Osteoblast (primary cell): ENCODE results near the gene GNL1. TPM values are rescaled to one million over a fixed set of nuclear protein-coding genes. Genes with fewer than 3 reads are reported as not detected.
"Not testable (repeated sequence)": the region's sequence is repeated elsewhere in the genome, so short reads cannot be mapped to it uniquely, and the experiment has no call there.

Source experiments
- DNase-seq: peaks from one replicate; pipeline ENCODE4 v3.0.0; 2011; ENCODE audit warnings: low spot score, mixed read lengths; ENCODE audit not compliant: insufficient read length; ENCODE audit errors: missing footprints
- H2AFZ ChIP-seq: 2 replicates; pipeline ENCODE4 v1.6.0; 2011; ENCODE audit warnings: mild to moderate bottlenecking, low read length
- H3K27ac ChIP-seq: 2 replicates; pipeline ENCODE4 v1.5.1; 2011; ENCODE audit warnings: mild to moderate bottlenecking, low read depth, low read length, moderate library complexity
- H3K27me3 ChIP-seq: 2 replicates; pipeline ENCODE4 v1.6.0; 2012; ENCODE audit warnings: mild to moderate bottlenecking, control low read depth, inconsistent platforms, low read length, moderate library complexity; ENCODE audit not compliant: insufficient read depth
- H3K36me3 ChIP-seq: 2 replicates; pipeline ENCODE4 v1.5.1; 2011; ENCODE audit warnings: mild to moderate bottlenecking, low read length, control low read depth, moderate library complexity; ENCODE audit not compliant: insufficient read depth
- H3K4me1 ChIP-seq: 2 replicates; pipeline ENCODE4 v1.5.1; 2011; ENCODE audit warnings: mild to moderate bottlenecking, low read length, control low read depth, moderate library complexity; ENCODE audit not compliant: insufficient read depth
- H3K4me2 ChIP-seq: 2 replicates; pipeline ENCODE4 v1.6.0; 2011; ENCODE audit warnings: mild to moderate bottlenecking, low read length; ENCODE audit not compliant: insufficient read depth
- H3K4me3 ChIP-seq: fragments of 200-600 bp; sonication (generic); 3 replicates; pipeline ENCODE4 v1.5.1; 2012; ENCODE audit warnings: mild to moderate bottlenecking, low read length, inconsistent platforms; ENCODE audit not compliant: insufficient read depth
- H3K79me2 ChIP-seq: 2 replicates; pipeline ENCODE4 v1.6.0; 2012; ENCODE audit warnings: mild to moderate bottlenecking, low read length, control low read depth, inconsistent platforms; ENCODE audit not compliant: insufficient read depth
- H3K9me3 ChIP-seq: 2 replicates; pipeline ENCODE4 v1.5.1; 2011; ENCODE audit warnings: low read depth, low read length, control low read depth
- H4K20me1 ChIP-seq: 2 replicates; pipeline ENCODE4 v1.6.0; 2012; ENCODE audit warnings: mild to moderate bottlenecking, low read length, control low read depth; ENCODE audit not compliant: insufficient read depth
- CTCF ChIP-seq: IDR thresholded peaks from 2 replicates; pipeline ENCODE4 v1.5.1; 2011; ENCODE audit warnings: mild to moderate bottlenecking, low read depth, low read length, moderate library complexity; ENCODE audit errors: extremely low read depth
- total RNA-seq: library from RNA; depleted of rRNA; stranded (reverse); fragments of >200 nt; gene quantifications from 2 replicates; pipeline ENCODE4 v1.2.3, GENCODE V29; 2012

The GNL1 gene
- total RNA-seq, 1 donor = 56.5 TPM

- no peak overlapping the region for H3K4me2 ChIP-seq
- H4K20me1 ChIP-seq = no peaks in the 10 kb centered on the region
- no peak for DNase-seq
- H2AFZ ChIP-seq = peak overlapping the region; percentile 86
- H3K27me3 ChIP-seq = no peaks in the 10 kb centered on the region
- no peak overlapping the region for H3K4me3 ChIP-seq
- no peaks in the 10 kb centered on the region for H3K79me2 ChIP-seq
- no peak overlapping the region for H3K27ac ChIP-seq
- no peak for TF ChIP-seq CTCF
- no peaks in the 10 kb centered on the region for H3K9me3 ChIP-seq
- no peaks in the 10 kb centered on the region for H3K36me3 ChIP-seq
- H3K4me1 ChIP-seq = peaks cover 5% of the 10 kb centered on the region
Observed at GRCh38 chr6:30508890-30509736, 47.2 kb downstream of the GNL1 start.

- TF ChIP-seq CTCF = no peak
- Histone ChIP-seq H3K9me3 (no peaks in the 10 kb centered on the region), H3K4me3 (no peak overlapping the region), H2AFZ (no peak overlapping the region), H4K20me1 (no peaks in the 10 kb centered on the region), H3K4me1 (peaks cover 5% of the 10 kb centered on the region), H3K79me2 (no peaks in the 10 kb centered on the region), H3K4me2 (no peak overlapping the region), H3K27me3 (no peaks in the 10 kb centered on the region), H3K27ac (no peak overlapping the region), H3K36me3 (no peaks in the 10 kb centered on the region)
- no peak for DNase-seq
Observed at GRCh38 chr6:30507849-30508827, 48.2 kb downstream of the GNL1 start.

GRCh38 chr6:30500421-30501355, 55.6 kb downstream of the GNL1 start:
- Histone ChIP-seq H3K4me1 (peaks cover 17% of the 10 kb centered on the region), H2AFZ (peak overlapping the region; percentile 87), H3K9me3 (no peaks in the 10 kb centered on the region), H3K4me3 (peak overlapping the region; percentile 5), H3K79me2 (no peaks in the 10 kb centered on the region), H3K27ac (no peak overlapping the region), H4K20me1 (no peaks in the 10 kb centered on the region), H3K4me2 (peak overlapping the region; percentile 35), H3K27me3 (no peaks in the 10 kb centered on the region), H3K36me3 (no peaks in the 10 kb centered on the region)
- TF ChIP-seq CTCF = no peak
- peak; percentile 85 for DNase-seq

- not testable (repeated sequence) for H3K4me3 ChIP-seq, H3K4me2 ChIP-seq, H3K27me3 ChIP-seq, H3K79me2 ChIP-seq, H4K20me1 ChIP-seq, H2AFZ ChIP-seq, DNase-seq, H3K27ac ChIP-seq, H3K36me3 ChIP-seq, H3K9me3 ChIP-seq
- peaks cover 17% of the 10 kb centered on the region for H3K4me1 ChIP-seq
Observed at GRCh38 chr6:30498705-30499104, 57.6 kb downstream of the GNL1 start.
